DMS 273 (cell line): ENCODE results near the gene PARP3.
"Not testable (repeated sequence)": the region's sequence is repeated elsewhere in the genome, so short reads cannot be mapped to it uniquely, and the experiment has no call there.

Source experiments
- DNase-seq: peaks from one replicate; lab custom pipeline; 2025; ENCODE audit not compliant: unreplicated experiment; lab: John Stamatoyannopoulos, UW

The PARP3 gene

DNA sequence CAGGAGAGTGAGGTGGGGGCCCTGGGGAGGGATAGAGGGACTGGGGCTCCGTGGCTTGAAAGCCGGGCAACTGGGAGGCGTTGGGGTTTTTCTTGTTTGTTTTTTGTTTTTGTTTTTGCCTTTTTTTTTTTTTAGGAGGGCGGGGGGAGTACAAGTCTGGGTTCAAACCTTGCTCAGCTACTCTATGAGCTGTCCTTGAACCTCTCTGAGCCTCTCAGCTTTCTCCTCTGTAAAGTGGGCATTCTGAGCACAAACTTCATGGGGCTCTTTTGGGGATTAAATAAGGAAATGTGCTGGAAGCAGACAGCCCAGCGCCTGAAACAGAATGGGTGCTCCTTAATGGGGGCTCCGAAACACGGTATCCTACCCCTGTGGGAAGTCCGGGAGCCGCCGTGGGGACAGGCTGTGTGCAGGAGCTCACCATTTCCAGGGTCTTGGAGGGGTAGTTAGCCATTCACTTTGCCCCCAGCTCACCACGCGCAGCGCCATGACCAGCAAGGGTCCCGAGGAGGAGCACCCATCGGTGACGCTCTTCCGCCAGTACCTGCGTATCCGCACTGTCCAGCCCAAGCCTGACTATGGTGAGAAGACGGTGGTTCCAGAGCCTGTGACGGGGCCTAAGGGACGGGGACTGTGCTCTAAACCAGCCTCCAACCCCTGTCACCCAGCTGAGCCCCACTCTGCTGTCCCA is 41.6 kb downstream of the PARP3 start:
- DNase-seq, result no peak

DNA sequence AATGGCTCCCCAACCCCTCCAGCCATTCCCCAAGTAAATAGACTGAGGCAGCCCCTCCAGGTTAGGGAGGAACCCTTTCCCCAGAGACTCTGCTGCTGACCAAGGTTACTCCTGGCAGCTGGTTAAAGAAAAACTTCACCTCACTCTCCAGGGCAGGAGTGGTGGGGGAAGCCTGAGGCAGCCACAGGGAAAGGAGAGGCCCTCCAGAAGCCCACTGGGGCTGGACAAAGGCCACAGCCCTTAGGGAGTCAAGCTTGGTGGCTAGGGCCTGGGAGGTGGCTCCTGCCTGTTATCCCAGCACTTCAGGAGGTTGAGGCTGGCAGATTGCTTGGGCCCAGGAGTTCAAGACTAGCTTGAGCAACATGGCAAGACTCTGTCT is 42.1 kb downstream of the PARP3 start:
- DNase-seq, result no peak

DNA sequence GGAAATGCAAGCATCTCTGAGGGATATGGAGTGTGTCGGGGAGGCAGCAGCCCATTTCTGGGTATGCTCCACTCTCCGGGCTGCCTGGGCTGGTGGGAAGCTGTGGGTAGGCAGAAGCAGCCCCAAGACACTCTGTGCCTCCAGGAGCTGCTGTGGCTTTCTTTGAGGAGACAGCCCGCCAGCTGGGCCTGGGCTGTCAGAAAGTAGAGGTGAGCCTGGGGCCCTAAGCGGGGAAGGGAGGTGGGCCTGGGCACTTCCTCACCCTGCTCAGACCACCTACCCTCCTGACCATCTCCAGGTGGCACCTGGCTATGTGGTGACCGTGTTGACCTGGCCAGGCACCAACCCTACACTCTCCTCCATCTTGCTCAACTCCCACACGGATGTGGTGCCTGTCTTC is 42.9 kb downstream of the PARP3 start:
- DNase-seq, result no peak

DNA sequence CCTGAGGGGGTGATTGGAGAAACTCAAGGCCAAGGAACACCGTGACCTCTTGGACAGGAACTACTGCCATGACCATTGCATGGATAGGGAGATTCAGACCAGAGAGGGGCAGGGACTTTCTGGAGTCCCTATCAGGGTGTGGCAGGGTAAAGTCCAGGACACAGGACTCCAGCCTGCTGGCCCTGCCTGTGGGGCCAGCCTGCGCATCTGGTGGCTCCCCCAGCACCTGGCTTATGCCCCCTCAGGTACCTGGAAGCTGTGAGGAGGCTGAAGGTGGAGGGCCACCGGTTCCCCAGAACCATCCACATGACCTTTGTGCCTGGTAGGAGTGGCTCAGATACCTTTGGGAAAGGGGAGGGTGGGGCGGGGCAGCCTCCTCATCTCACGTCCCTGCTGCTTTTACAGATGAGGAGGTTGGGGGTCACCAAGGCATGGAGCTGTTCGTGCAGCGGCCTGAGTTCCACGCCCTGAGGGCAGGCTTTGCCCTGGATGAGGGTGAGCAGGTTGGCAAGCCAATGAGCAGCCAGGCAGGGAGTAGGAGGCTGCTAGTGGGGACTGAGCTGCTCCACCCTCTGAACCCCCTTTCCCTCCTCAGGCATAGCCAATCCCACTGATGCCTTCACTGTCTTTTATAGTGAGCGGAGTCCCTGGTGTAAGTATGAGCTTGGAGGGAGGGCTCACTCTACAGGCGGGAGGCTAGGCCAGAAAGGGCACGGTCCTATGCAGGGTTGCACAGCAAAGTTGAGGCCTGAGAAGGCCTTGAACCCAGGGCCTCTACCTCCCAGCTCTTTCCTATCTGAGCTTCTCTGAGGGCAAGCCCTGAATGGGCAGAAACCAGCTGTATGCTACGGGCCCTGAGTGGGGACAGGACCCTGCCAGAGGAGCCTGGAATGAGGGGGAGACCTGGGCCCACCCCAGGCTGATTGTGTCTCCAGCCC is 44.1 kb downstream of the PARP3 start:
- no peak for DNase-seq

DNA sequence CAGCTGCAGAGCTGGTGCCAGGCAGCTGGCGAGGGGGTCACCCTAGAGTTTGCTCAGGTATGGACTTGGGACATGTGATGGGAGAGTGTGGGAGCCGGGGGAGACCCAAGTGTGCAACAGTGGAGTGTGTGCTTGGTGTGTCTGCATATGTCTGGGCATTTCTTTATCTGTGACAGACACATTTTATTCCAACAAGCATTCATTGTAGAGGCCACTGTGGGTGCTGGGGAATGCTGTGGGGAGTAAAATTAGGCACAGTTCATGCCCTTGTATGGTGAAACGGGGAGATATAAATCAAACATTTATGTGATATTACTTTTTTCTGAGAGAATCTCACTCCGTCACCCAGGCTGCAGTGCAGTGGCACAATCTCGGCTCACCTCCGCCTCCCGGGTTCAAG is 45.4 kb downstream of the PARP3 start:
- no peak for DNase-seq

DNA sequence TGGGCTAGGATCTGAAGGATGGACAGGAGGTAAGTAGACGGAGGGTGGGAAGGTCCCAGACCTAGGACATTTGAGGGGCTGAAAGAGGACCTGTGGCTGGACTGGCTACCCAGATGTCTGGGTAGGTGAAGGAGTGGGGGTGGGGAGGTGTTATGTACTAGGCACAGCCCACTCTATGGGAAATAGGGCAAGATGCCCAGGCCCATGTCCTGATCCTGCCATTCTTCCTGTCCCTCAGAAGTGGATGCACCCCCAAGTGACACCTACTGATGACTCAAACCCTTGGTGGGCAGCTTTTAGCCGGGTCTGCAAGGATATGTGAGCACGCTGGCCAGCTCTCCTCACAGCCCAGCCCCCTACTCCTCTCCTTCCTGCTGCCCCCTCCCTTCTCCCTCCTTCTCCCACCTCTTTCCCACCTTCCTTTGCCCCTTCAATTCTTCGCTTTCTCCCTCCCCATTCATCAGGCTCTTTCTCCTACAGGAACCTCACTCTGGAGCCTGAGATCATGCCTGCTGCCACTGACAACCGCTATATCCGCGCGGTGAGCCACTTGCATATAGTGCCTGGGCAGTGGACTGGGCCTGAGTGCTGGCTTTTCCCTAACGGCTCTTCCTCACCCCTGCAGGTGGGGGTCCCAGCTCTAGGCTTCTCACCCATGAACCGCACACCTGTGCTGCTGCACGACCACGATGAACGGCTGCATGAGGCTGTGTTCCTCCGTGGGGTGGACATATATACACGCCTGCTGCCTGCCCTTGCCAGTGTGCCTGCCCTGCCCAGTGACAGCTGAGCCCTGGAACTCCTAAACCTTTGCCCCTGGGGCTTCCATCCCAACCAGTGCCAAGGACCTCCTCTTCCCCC is 46.4 kb downstream of the PARP3 start:
- peak; percentile 36 for DNase-seq

DNA sequence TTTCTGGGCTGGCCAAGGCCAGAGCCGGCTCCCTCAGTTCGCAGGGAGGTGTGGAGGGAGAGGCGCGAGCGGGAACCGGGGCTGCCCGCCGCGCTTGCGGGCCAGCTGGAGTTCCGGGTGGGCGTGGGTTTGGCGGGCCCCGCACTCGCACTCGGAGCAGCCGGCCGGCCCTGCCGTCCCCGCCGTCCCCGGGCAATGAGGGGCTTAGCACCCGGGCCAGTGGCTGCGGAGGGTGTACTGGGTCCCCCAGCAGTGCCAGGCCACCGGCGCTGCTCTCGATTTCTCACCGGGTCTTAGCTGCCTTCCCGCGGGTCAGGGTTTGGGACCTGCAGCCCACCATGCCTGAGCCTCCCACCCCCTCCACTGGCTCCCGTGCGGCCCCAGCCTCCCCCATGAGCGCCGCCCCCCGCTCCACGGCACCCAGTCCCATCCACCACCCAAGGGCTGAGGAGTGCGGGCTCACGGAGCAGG is 48.4 kb downstream of the PARP3 start:
- DNase-seq, result not testable (repeated sequence)

DNA sequence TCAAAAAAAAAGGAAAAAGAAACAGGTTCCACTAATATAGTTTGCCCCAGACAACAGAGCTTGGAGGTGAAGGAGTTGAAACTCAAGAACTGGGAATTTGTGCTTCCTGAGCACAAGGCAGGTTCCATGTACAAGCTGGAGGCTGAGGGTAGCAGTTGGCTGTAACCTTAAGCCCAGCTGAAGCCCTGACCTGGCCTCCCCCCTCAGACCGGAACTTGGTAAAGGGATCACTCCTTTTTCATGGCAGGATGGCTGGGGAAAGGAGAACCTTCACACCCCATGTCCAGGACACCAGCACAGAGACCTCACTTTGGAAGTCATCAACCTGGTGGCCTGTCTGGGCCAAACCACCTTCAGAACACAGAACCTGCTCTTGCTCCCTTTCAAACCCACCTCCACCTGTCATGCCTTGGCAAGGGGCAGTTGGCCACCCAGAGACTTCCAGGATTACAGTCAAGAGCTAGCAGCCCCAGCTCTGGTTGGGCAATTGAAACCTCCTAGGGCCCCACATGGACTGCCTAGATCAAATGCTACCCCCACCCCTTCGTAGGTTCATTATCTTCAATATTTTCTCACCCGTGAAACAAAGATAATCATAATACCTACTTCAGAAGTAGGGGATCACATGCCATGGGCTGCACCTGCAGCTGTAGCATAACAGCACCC is 50.0 kb downstream of the PARP3 start:
- DNase-seq, result peak; percentile 59

DNA sequence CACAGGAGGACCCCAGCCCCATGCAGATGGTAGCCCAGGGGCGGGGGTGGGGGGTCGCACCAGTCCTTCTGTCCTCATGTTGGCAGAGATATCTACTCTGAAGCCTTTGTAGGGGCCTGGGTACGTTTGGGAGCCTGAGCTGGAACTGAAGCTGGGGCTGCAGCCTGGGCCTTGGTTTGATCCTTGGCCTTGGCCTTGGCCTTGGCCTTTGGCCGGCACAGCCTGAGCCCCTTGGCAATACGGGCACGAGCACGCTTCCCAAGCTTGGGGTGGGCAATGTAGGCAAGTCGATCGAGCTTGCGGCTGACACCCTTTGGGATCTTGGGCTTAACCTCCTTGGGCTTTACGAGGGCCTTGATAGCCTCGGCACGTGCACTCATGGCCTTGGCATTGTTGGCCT is 51.5 kb downstream of the PARP3 start:
- not testable (repeated sequence) for DNase-seq

DNA sequence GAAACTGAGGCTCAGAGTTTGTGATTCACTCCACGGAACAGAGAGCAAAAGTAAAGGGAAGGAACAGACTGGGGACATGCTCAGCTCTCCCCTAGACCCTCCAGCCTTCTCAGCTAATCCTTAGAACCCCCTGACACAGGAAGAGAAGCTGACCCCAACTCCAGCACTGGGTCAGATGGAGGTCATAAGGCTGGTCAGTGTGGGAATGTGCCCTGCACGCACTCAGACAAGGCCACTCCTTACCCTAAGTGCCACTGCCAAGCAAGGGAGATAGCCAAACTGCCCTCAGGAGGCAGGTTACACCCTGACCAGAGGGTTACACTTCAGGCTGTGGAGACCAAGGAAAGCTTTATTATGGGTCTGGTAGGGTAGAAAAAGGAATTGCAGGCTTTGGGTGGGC is 52.4 kb downstream of the PARP3 start:
- no peak for DNase-seq

DNA sequence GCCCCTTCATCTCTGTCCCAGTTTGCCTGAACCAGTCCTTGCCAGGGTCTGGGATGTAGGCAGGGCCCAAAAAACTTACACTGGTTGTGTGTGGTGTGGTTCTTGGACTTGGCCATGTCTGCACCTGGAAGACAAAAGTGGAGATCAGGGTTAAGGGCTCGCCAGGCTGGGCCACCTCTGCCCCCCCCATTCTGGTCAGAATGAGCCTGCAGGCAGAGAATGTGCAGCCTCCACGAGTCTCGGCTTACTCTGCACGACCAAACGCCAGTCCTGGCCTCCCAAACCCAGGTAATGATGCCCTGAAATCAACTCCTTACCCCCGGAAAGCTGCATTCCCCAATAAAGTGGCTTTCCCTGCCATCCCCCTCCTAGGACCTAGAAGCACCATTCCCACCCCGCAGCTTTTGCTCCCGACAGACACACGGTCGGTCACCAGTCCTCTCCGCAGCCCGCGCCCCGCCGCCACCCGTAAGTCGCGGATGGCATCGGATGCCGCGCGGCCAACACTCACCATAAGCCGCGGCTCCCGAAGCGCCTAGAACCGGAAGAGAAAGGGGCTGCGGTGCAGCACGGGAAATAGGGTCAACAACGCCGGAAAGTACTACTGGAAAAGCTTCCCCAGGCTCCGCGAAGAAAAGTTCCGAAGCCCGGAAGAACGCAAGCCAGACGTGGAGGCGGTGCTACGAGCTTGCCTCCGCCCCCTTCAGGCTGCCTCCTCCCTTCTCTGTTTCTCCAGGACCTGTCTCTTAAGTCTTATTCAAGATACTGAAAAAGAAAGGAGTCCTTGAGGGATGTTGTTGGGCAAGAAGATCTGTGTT is 53.4 kb downstream of the PARP3 start, which contains the start of gene RPL29:
TSS of gene RPL29 (minus strand) at position 550 of the 818 bp plus-strand sequence. CDS start at position 116, 434 bp downstream.
- peak; percentile 94 for DNase-seq

DNA sequence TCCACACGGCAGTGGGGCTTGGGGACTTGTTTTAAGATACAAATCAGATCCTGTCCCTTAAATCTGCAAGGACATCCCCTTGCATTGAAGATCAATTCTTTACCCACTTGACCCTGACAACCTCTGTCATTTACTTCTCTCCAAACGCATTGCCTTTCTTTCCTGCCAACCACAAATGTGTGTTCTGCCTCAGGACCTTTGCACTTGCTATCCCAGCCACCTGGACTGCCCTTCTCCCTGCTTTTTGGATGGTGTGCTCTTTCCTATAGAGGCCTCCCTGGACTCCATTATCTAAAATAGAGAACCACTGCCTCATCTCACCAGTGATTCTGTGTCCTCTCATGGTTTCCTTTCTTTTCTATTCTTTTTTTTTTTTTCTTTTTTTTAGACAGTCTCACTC is 55.0 kb downstream of the PARP3 start:
- no peak for DNase-seq

DNA sequence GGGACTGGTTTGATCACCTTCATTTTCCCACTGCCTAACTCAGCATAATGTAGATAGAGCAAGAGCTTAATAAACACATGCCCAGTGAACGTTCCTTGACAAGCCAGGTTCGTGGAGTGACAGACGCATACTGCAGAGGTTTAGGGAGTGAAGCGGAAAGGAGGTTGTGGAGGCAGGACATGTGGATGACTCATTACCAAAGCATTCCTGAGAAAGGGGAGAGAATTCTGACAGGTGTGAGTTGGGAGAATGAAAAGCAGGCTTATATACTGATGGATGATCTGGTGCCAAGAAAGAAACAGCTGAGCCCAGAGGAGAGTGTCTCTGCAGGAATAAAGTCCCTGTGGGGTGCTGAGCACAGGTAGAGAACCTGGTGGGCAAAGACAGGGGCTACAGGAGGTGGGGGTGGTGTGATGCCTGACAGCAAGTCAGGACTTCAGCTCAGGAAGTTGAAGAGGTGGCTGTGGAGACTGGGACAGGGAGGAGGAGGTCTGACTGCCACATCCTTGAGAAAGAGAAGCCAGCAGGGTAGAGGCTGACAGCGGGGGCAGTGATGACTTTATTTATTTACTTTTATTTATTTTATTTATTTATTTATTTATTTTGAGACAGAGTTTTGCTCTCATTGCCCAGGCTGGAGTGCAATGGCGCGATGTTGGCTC is 55.9 kb downstream of the PARP3 start:
- DNase-seq, result no peak
